Left ventricle myocardium inferior (tissue), 1 donor: ENCODE data around the gene TTI1. TPM values are rescaled to one million over a fixed set of nuclear protein-coding genes. Genes with fewer than 3 reads are reported as not detected.

Experiments
- DNase-seq: peaks from one replicate; pipeline ENCODE4 v3.0.0-alpha.2; 2020
- H3K27ac ChIP-seq: fragments of 200-600 bp; replicated peaks from 2 replicates; pipeline ENCODE4 v1.8.0; 2021
- H3K27me3 ChIP-seq: fragments of 200-600 bp; 2 replicates; pipeline ENCODE4 v1.8.0; 2021; ENCODE audit warnings: low read depth
- H3K36me3 ChIP-seq: fragments of 200-600 bp; 2 replicates; pipeline ENCODE4 v1.8.0; 2021
- H3K4me1 ChIP-seq: fragments of 200-600 bp; 2 replicates; pipeline ENCODE4 v1.8.0; 2021
- H3K4me3 ChIP-seq: fragments of 200-600 bp; 2 replicates; pipeline ENCODE4 v1.8.0; 2021; ENCODE audit warnings: mild to moderate bottlenecking, moderate library complexity
- H3K9me3 ChIP-seq: fragments of 200-600 bp; replicated peaks from 2 replicates; pipeline ENCODE4 v1.8.0; 2021
- CTCF ChIP-seq: fragments of 200-600 bp; IDR thresholded peaks from 2 replicates; pipeline ENCODE4 v1.8.0; 2021; ENCODE audit warnings: antibody characterized with exemption, mild to moderate bottlenecking, borderline replicate concordance
- intact Hi-C: fragments of 100-400 bp; cut with micrococcal nuclease; formaldehyde crosslinking; loops from one replicate; pipeline ENCODE4 v1.11.0; 2022
- total RNA-seq: library from RNA; stranded (reverse); fragmentation: NEBNext Ultra II Directional; extraction: Animal tissue kit (Norgen Biotek cat#: 25700); gene quantifications from one replicate; pipeline ENCODE4 v1.2.1, GENCODE V29; 2021
- donor health status: DM: no; HTN: yes; CAD: no; lungs with severe emphysema.

TTI1 gene
- total RNA-seq, 1 donor from 2014 or later: 12.1 TPM

GRCh38 chr20:38024496-38024895 lies 8.8 kb downstream of the TTI1 start:
- TF ChIP-seq CTCF: no peak
- H3K27me3 ChIP-seq: no peaks in the 10 kb centered on the region
- H3K9me3 ChIP-seq: peaks cover 2% of the 10 kb centered on the region
- H3K36me3 ChIP-seq: no peaks in the 10 kb centered on the region
- H3K27ac ChIP-seq: no peak overlapping the region
- DNase-seq: no peak
- intact Hi-C loops: no loop called here
- no peak overlapping the region for H3K4me3 ChIP-seq
- peaks cover 18% of the 10 kb centered on the region for H3K4me1 ChIP-seq

GRCh38 chr20:38023181-38024001 lies 9.9 kb downstream of the TTI1 start:
- no peak for DNase-seq
- Histone ChIP-seq H3K4me3 (no peak overlapping the region), H3K27ac (no peak overlapping the region), H3K4me1 (peaks cover 18% of the 10 kb centered on the region), H3K36me3 (peaks cover 7% of the 10 kb centered on the region), H3K9me3 (peaks cover 7% of the 10 kb centered on the region), H3K27me3 (no peaks in the 10 kb centered on the region)
- intact Hi-C loops: no loop called here
- TF ChIP-seq CTCF: no peak

- Histone ChIP-seq H3K4me3 (no peak overlapping the region), H3K27me3 (no peaks in the 10 kb centered on the region), H3K27ac (no peak overlapping the region), H3K36me3 (peaks cover 27% of the 10 kb centered on the region), H3K4me1 (peaks cover 18% of the 10 kb centered on the region), H3K9me3 (peaks cover 18% of the 10 kb centered on the region)
- no peak for DNase-seq
- intact Hi-C loops: no loop called here
- TF ChIP-seq CTCF: no peak
These were observed 12.0 kb downstream of the TTI1 start for GRCh38 chr20:38021087-38021772.

- Histone ChIP-seq H3K4me3 (no peak overlapping the region), H3K36me3 (peaks cover 43% of the 10 kb centered on the region), H3K27ac (no peak overlapping the region), H3K9me3 (peaks cover 18% of the 10 kb centered on the region), H3K27me3 (no peaks in the 10 kb centered on the region), H3K4me1 (peaks cover 17% of the 10 kb centered on the region)
- intact Hi-C loops: no loop called here
- DNase-seq: no peak
- TF ChIP-seq CTCF: no peak
These were observed 14.9 kb downstream of the TTI1 start for GRCh38 chr20:38018385-38018784.

GRCh38 chr20:38017959-38018358 lies 15.3 kb downstream of the TTI1 start:
- peaks cover 17% of the 10 kb centered on the region for H3K4me1 ChIP-seq
- no peak overlapping the region for H3K27ac ChIP-seq
- H3K27me3 ChIP-seq: no peaks in the 10 kb centered on the region
- TF ChIP-seq CTCF: no peak
- no peak for DNase-seq
- no peak overlapping the region for H3K4me3 ChIP-seq
- peaks cover 47% of the 10 kb centered on the region for H3K36me3 ChIP-seq
- H3K9me3 ChIP-seq: peaks cover 18% of the 10 kb centered on the region
- intact Hi-C loops: no loop called here
